ENCODE data around the gene RASGRF1. TPM values are rescaled to one million over a fixed set of nuclear protein-coding genes. Genes with fewer than 3 reads are reported as not detected.

The RASGRF1 gene
- total RNA-seq, 1 experiment from 2014 or later, result not detected

DNA sequence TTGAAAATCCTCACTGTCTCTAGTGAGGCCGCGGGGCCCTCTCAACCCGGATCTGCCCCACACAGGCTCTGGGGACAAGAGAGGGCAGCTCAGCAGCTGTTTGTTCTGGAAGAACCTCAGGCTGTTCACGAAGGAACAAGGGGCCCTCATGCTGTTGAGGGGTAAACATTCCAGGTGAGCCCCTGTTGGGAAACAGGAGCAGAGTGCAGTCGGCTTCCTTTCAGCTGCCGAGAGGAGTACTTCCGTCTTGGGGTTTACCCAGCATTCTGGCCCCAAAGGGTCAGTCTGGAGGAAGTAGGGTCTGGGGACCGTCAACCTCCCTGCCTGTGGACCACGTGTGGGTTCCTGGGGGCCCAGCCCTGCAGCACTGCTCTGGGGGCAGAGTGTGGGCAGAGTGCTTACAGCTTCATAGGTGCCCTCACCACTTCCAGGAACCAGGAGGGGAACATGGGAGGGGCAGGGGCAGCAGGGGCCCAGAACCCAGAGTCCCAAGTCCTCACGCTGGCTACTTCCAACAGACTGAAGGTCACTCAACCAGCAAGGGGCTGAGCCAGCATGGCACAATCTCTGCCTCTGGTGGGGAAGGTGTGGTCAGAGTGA lies 96.5 kb downstream of the RASGRF1 start:
- H2AFZ ChIP-seq (ENCODE audit: low read length), result no peak overlapping the region
- intact Hi-C loops (cut with micrococcal nuclease), result no loop called here
- no peak overlapping the region for H3K4me3 ChIP-seq (ENCODE audit: low read length)
- no peaks in the 10 kb centered on the region for H3K36me3 ChIP-seq (ENCODE audit: low read depth, low read length)
- ChIA-PET POLR2A (ENCODE audit: unreplicated experiment) (no interaction called here), CTCF (no interaction called here)
- H3K4me1 ChIP-seq (ENCODE audit: insufficient read depth, low read length), result peaks cover 6% of the 10 kb centered on the region
- no peaks in the 10 kb centered on the region for H4K20me1 ChIP-seq (ENCODE audit: low read length)
- TF ChIP-seq, protein P1, sequence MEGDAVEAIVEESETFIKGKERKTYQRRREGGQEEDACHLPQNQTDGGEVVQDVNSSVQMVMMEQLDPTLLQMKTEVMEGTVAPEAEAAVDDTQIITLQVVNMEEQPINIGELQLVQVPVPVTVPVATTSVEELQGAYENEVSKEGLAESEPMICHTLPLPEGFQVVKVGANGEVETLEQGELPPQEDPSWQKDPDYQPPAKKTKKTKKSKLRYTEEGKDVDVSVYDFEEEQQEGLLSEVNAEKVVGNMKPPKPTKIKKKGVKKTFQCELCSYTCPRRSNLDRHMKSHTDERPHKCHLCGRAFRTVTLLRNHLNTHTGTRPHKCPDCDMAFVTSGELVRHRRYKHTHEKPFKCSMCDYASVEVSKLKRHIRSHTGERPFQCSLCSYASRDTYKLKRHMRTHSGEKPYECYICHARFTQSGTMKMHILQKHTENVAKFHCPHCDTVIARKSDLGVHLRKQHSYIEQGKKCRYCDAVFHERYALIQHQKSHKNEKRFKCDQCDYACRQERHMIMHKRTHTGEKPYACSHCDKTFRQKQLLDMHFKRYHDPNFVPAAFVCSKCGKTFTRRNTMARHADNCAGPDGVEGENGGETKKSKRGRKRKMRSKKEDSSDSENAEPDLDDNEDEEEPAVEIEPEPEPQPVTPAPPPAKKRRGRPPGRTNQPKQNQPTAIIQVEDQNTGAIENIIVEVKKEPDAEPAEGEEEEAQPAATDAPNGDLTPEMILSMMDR (conservative IDR thresholded peaks at IDR 0.05; ENCODE audit: low read depth, low read length), result no peak
- no peak for TF ChIP-seq EZH2 (IDR thresholded peaks at IDR 0.05; ENCODE audit: low read length, unreplicated experiment)
- TF ChIP-seq EZH2phosphoT487 (IDR thresholded peaks at IDR 0.05; ENCODE audit: borderline replicate concordance, low read length), result no peak
- no peaks in the 10 kb centered on the region for H3K9me2 ChIP-seq (replicated peaks; ENCODE audit: low read length)
- H3F3A ChIP-seq (ENCODE audit: low read length, unreplicated experiment), result no peaks in the 10 kb centered on the region
- no peak overlapping the region for H3K4me2 ChIP-seq (ENCODE audit: low read length)
- H3K9ac ChIP-seq (ENCODE audit: low read length), result no peak overlapping the region
- DNase-seq, result no peak
- ATAC-seq, result no peak
- H3K9me3 ChIP-seq (ENCODE audit: low read length), result no peaks in the 10 kb centered on the region
- no TSS peak for BruUV-seq (replicated peaks)
- H3K27me3 ChIP-seq (ENCODE audit: low read length), result no peaks in the 10 kb centered on the region
- no peaks in the 10 kb centered on the region for H3K79me2 ChIP-seq (ENCODE audit: low read length)
- H3K27ac ChIP-seq (ENCODE audit: low read length), result no peak overlapping the region

DNA sequence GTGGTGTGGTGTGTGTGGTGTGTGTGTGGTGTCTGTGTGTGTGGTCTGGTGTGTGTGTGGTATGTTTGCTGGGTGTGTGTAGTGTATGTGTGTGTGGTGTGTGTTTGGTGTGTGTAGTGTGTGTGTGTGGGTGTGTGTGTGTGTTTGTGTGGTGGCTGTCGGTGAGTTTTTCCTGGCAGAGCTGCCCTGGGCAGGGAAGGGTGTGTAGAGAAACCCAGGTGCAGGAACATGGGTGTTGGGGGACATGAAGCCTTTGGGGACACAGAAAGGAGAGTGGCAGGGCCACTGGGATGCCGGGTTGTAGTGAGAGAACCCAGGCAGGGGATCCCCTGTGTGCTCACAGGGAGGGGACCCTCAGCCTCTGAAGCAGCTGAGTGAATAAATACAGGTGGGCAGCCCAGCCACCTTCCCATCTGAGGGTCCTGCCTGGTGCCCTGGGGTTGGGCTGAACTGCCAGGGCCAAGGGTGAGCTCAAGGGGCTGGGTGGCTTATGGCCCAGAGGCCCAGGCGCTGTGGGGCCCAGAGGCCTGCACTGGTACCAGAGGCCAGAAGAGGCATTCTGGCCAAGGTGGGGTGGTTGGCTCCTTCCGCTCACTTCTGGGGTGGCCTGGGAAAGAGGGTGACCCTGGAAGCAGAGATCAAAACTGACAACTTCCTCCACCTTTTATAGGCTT lies 97.2 kb downstream of the RASGRF1 start:
- H2AFZ ChIP-seq (ENCODE audit: low read length), result no peak overlapping the region
- H3K27me3 ChIP-seq (ENCODE audit: low read length), result no peaks in the 10 kb centered on the region
- H3K9me3 ChIP-seq (ENCODE audit: low read length), result no peaks in the 10 kb centered on the region
- TF ChIP-seq, protein P1 (conservative IDR thresholded peaks at IDR 0.05; ENCODE audit: low read depth, low read length), result no peak
- no peak for TF ChIP-seq EZH2 (IDR thresholded peaks at IDR 0.05; ENCODE audit: low read length, unreplicated experiment)
- no peak for TF ChIP-seq EZH2phosphoT487 (IDR thresholded peaks at IDR 0.05; ENCODE audit: borderline replicate concordance, low read length)
- no peaks in the 10 kb centered on the region for H3K79me2 ChIP-seq (ENCODE audit: low read length)
- ATAC-seq, result no peak
- POLR2A ChIA-PET (ENCODE audit: unreplicated experiment), result no interaction called here
- H3F3A ChIP-seq (ENCODE audit: low read length, unreplicated experiment), result no peaks in the 10 kb centered on the region
- no peak overlapping the region for H3K27ac ChIP-seq (ENCODE audit: low read length)
- BruUV-seq (replicated peaks), result no TSS peak
- H3K4me3 ChIP-seq (ENCODE audit: low read length), result no peak overlapping the region
- no peaks in the 10 kb centered on the region for H4K20me1 ChIP-seq (ENCODE audit: low read length)
- DNase-seq, result no peak
- H3K4me2 ChIP-seq (ENCODE audit: low read length), result no peak overlapping the region
- intact Hi-C loops (cut with micrococcal nuclease), result no loop called here
- no peaks in the 10 kb centered on the region for H3K36me3 ChIP-seq (ENCODE audit: low read depth, low read length)
- no peak overlapping the region for H3K9ac ChIP-seq (ENCODE audit: low read length)
- H3K4me1 ChIP-seq (ENCODE audit: insufficient read depth, low read length), result peaks cover 12% of the 10 kb centered on the region
- CTCF ChIA-PET, result no interaction called here
- no peaks in the 10 kb centered on the region for H3K9me2 ChIP-seq (replicated peaks; ENCODE audit: low read length)
